ENCODE results near the gene SORCS2. TPM values are rescaled to one million over a fixed set of nuclear protein-coding genes. Genes with fewer than 3 reads are reported as not detected.

SORCS2 gene
- total and polyA plus RNA-seq, 2 donors (not counting 1 experiment from before 2014, with no cell fraction given), result not detected

GRCh38 chr4:7559316-7559715 is 367.0 kb downstream of the SORCS2 start:
- no peak for TF ChIP-seq CTCF (IDR thresholded peaks at IDR 0.05)
- no peak for TF ChIP-seq EZH2 (IDR thresholded peaks at IDR 0.05; ENCODE audit: borderline replicate concordance, insufficient read depth, low read depth, low read length, poor library complexity, severe bottlenecking)
- ATAC-seq (ENCODE audit: low read depth) (no peak), DNase-seq (no peak)
- no peak overlapping the region for H3K27ac Mint-ChIP-seq
- no peaks in the 10 kb centered on the region for H4K20me1 ChIP-seq (ENCODE audit: control insufficient read depth, insufficient read depth, low read length, poor library complexity, severe bottlenecking)
- no peak overlapping the region for H3K4me3 ChIP-seq (ENCODE audit: control extremely low read depth in 1 of 5, extremely low read depth in 1 of 5, insufficient read depth in 1 of 5, low read depth in 2 of 5, low read length in 4 of 5)
- no peak overlapping the region for H3K27ac ChIP-seq (ENCODE audit: low read length in 2 of 2)
- H3K9me3 ChIP-seq (ENCODE audit: control extremely low read depth in 1 of 3, control insufficient read depth in 2 of 3, insufficient read depth in 1 of 3, low read length in 2 of 3), result peaks cover 0 to 52% (median 0%) of the 10 kb centered on the region in 3 donors
- no peak overlapping the region for H2AFZ ChIP-seq (ENCODE audit: insufficient read depth, low read depth, low read length, poor library complexity, severe bottlenecking)
- peaks cover 7% of the 10 kb centered on the region for H3K9me3 Mint-ChIP-seq (ENCODE audit: insufficient read depth)
- no peaks in the 10 kb centered on the region for H3K79me2 ChIP-seq (ENCODE audit: control insufficient read depth, insufficient read depth, low read length)
- intact Hi-C loops (cut with micrococcal nuclease), result no loop called here
- H3K4me2 ChIP-seq (replicated peaks; ENCODE audit: low read depth, low read length, poor library complexity, severe bottlenecking), result no peak overlapping the region
- H3K36me3 ChIP-seq (replicated peaks in 1 of 2; ENCODE audit: control extremely low read depth in 1 of 2, control insufficient read depth in 1 of 2, extremely low read depth in 1 of 2, insufficient read depth in 2 of 2, low read length in 1 of 2), result no peaks in the 10 kb centered on the region
- H3K27me3 Mint-ChIP-seq, result no peaks in the 10 kb centered on the region
- H3K4me3 Mint-ChIP-seq, result no peak overlapping the region
- no peaks in the 10 kb centered on the region for H3K27me3 ChIP-seq (replicated peaks in 1 of 4; ENCODE audit: control extremely low read depth in 1 of 4, control insufficient read depth in 3 of 4, insufficient read depth in 4 of 4, low read length in 3 of 4)
- POLR2A ChIA-PET, result no interaction called here
- no peaks in the 10 kb centered on the region for H3K4me1 Mint-ChIP-seq
- CTCF ChIA-PET, result no interaction called here
- no peaks in the 10 kb centered on the region for H3K4me1 ChIP-seq (ENCODE audit: control insufficient read depth in 2 of 2, insufficient read depth in 2 of 2, low read length in 2 of 2)
- H3K9ac ChIP-seq (ENCODE audit: low read length), result no peak overlapping the region
- 84% methylated on average over 7 of the region's 7 CpGs for WGBS (ENCODE audit: insufficient coverage)

- H3K4me3 ChIP-seq (ENCODE audit: control extremely low read depth in 1 of 5, extremely low read depth in 1 of 5, insufficient read depth in 1 of 5, low read depth in 2 of 5, low read length in 4 of 5), result no peak overlapping the region
- no peak overlapping the region for H3K27ac ChIP-seq (ENCODE audit: low read length in 2 of 2)
- H3K79me2 ChIP-seq (ENCODE audit: control insufficient read depth, insufficient read depth, low read length), result no peaks in the 10 kb centered on the region
- ChIA-PET CTCF (no interaction called here), POLR2A (no interaction called here)
- H3K4me1 Mint-ChIP-seq, result no peaks in the 10 kb centered on the region
- TF ChIP-seq EZH2 (IDR thresholded peaks at IDR 0.05; ENCODE audit: borderline replicate concordance, insufficient read depth, low read depth, low read length, poor library complexity, severe bottlenecking) (no peak), CTCF (IDR thresholded peaks at IDR 0.05) (no peak)
- H3K27me3 Mint-ChIP-seq, result no peaks in the 10 kb centered on the region
- WGBS (ENCODE audit: insufficient coverage), result 88% methylated on average over 11 of the region's 16 CpGs
- intact Hi-C loops (cut with micrococcal nuclease), result no loop called here
- H3K4me2 ChIP-seq (replicated peaks; ENCODE audit: low read depth, low read length, poor library complexity, severe bottlenecking), result no peak overlapping the region
- no peaks in the 10 kb centered on the region for H3K27me3 ChIP-seq (replicated peaks in 1 of 4; ENCODE audit: control extremely low read depth in 1 of 4, control insufficient read depth in 3 of 4, insufficient read depth in 4 of 4, low read length in 3 of 4)
- H3K4me3 Mint-ChIP-seq, result no peak overlapping the region
- H3K9me3 Mint-ChIP-seq (ENCODE audit: insufficient read depth), result peaks cover 2% of the 10 kb centered on the region
- no peak overlapping the region for H3K27ac Mint-ChIP-seq
- no peaks in the 10 kb centered on the region for H3K36me3 ChIP-seq (replicated peaks in 1 of 2; ENCODE audit: control extremely low read depth in 1 of 2, control insufficient read depth in 1 of 2, extremely low read depth in 1 of 2, insufficient read depth in 2 of 2, low read length in 1 of 2)
- H2AFZ ChIP-seq (ENCODE audit: insufficient read depth, low read depth, low read length, poor library complexity, severe bottlenecking), result no peak overlapping the region
- no peak overlapping the region for H3K9ac ChIP-seq (ENCODE audit: low read length)
- H3K9me3 ChIP-seq (ENCODE audit: control extremely low read depth in 1 of 3, control insufficient read depth in 2 of 3, insufficient read depth in 1 of 3, low read length in 2 of 3), result peaks cover 0 to 48% (median 0%) of the 10 kb centered on the region in 3 donors
- H3K4me1 ChIP-seq (ENCODE audit: control insufficient read depth in 2 of 2, insufficient read depth in 2 of 2, low read length in 2 of 2), result no peaks in the 10 kb centered on the region
- H4K20me1 ChIP-seq (ENCODE audit: control insufficient read depth, insufficient read depth, low read length, poor library complexity, severe bottlenecking), result no peaks in the 10 kb centered on the region
- ATAC-seq (ENCODE audit: low read depth) (no peak), DNase-seq (no peak)
These were observed 367.5 kb downstream of the SORCS2 start for GRCh38 chr4:7559741-7560395.
